K562 (cell line): ENCODE results near the gene DNAJB4. TPM values are rescaled to one million over a fixed set of nuclear protein-coding genes. Genes with fewer than 3 reads are reported as not detected.
A peak's percentile ranks its signal among the peaks of the same experiment; 100 is the strongest.

Source experiments
- ARID2 ChIP-seq: fragments of 450-650 bp; IDR thresholded peaks from 2 replicates; pipeline ENCODE4 v1.6.1; 2017; ENCODE audit warnings: antibody characterized with exemption, mild to moderate bottlenecking
- CBFB ChIP-seq: sonication (generic); formaldehyde crosslinking; IDR thresholded peaks from 2 replicates; pipeline ENCODE4 v1.4.0; 2020; ENCODE audit warnings: mild to moderate bottlenecking, missing genetic modification reagents
- FUS ChIP-seq: fragments of 200-400 bp; formaldehyde crosslinking; optimal IDR thresholded peaks from 2 replicates; pipeline ENCODE3; 2017; ENCODE audit warnings: low read depth, low read length
- HDAC2 ChIP-seq: fragments of 450-650 bp; IDR thresholded peaks from 2 replicates; pipeline ENCODE4 v1.6.1; 2016; ENCODE audit warnings: mild to moderate bottlenecking
- HEY1 ChIP-seq: fragments of 250-450 bp; sonication (Bioruptor Pico); IDR thresholded peaks from 2 replicates; pipeline ENCODE4 v1.5.0; 2020; ENCODE audit warnings: mild to moderate bottlenecking, moderate library complexity, borderline replicate concordance
- MAFG ChIP-seq: fragments of 450-650 bp; conservative IDR thresholded peaks from 2 replicates; pipeline ENCODE4 v1.6.1; 2016; ENCODE audit warnings: missing genetic modification characterization, missing compliant biosample characterization
- NFIX ChIP-seq: fragments of 250-450 bp; sonication (Bioruptor Pico); IDR thresholded peaks from 2 replicates; pipeline ENCODE4 v1.4.0; 2020; ENCODE audit warnings: low read depth, mild to moderate bottlenecking, moderate library complexity
- NRF1 ChIP-seq, 2 experiments: fragments of 450-650 bp; IDR thresholded peaks in 1 of 2; conservative IDR thresholded peaks in 1 of 2; 2 replicates each; pipeline ENCODE4 v1.6.1; 2014; ENCODE audit warnings: mild to moderate bottlenecking in 2 of 2
- RAD21 ChIP-seq, 2 experiments: fragments of 250-450 bp in 1 of 2; fragments of 450-650 bp in 1 of 2; sonication (Bioruptor Pico) in 1 of 2; formaldehyde crosslinking in 1 of 2; IDR thresholded peaks in 1 of 2; conservative IDR thresholded peaks in 1 of 2; 2 replicates each; pipeline versions ENCODE4 v1.4.0 to v1.8.0; 2020 to 2022; ENCODE audit warnings: mild to moderate bottlenecking in 2 of 2, moderate library complexity in 1 of 2
- SPI1 ChIP-seq: IDR thresholded peaks from 2 replicates; pipeline ENCODE4 v1.6.1; 2011; ENCODE audit warnings: low read depth, low read length, control low read depth, borderline replicate concordance
- STAT5A ChIP-seq: IDR thresholded peaks from 2 replicates; pipeline ENCODE4 v1.6.1; 2012; ENCODE audit warnings: low read length, inconsistent platforms, borderline replicate concordance
- THRAP3 ChIP-seq: fragments of 450-650 bp; IDR thresholded peaks from 2 replicates; pipeline ENCODE4 v1.6.1; 2016; ENCODE audit warnings: mild to moderate bottlenecking, inconsistent platforms, borderline replicate concordance
- ZNF445 ChIP-seq: fragments of 250-450 bp; sonication (Bioruptor Pico); IDR thresholded peaks from 2 replicates; pipeline ENCODE4 v1.4.0; 2020; ENCODE audit warnings: low read depth, mild to moderate bottlenecking, moderate library complexity
- ZNF785 ChIP-seq: fragments of 250-450 bp; sonication (Bioruptor Pico); IDR thresholded peaks from 2 replicates; pipeline ENCODE4 v1.4.0; 2020; ENCODE audit warnings: mild to moderate bottlenecking
- ZNF830 ChIP-seq: fragments of 250-450 bp; sonication (Bioruptor Pico); IDR thresholded peaks from 2 replicates; pipeline ENCODE4 v1.5.0; 2021; ENCODE audit warnings: mild to moderate bottlenecking
- polyA plus RNA-seq, 8 experiments: library from polyadenylated mRNA; depleted of rRNA in 4 of 8; stranded (reverse) in 5 of 8; unstranded in 3 of 8; fragments of >200 nt; fragmentation: Nextera tagmentation in 2 of 8; fragmentation: Illumina TruSeq in 1 of 8; extraction: Ambion mirVana in 2 of 8; extraction: Trizol in 1 of 8; gene quantifications; 2 replicates each; pipeline versions ENCODE4 v1.2.1 to v1.2.3, GENCODE V29; 2011 to 2014; ENCODE audit warnings: inconsistent platforms in 1 of 8, missing spikeins in 1 of 8
- total RNA-seq, 7 experiments: library from RNA; depleted of rRNA in 6 of 7; stranded (reverse); fragments of >200 nt in 6 of 7; fragmentation: Illumina TruSeq in 2 of 7; extraction: Trizol in 2 of 7; gene quantifications; 2 replicates each; pipeline versions ENCODE4 v1.2.1 to v1.2.3, GENCODE V29; 2011 to 2021; ENCODE audit warnings: low replicate concordance in 1 of 7
- TF ChIP-seq, protein P1 (sequence below): sonication (generic); formaldehyde crosslinking; IDR thresholded peaks from 2 replicates; pipeline ENCODE4 v1.8.1; 2022; ENCODE audit warnings: missing genetic modification reagents
- TF ChIP-seq, protein P2 (sequence below): fragments of 250-450 bp; sonication (Bioruptor Pico); IDR thresholded peaks from 2 replicates; pipeline ENCODE4 v1.9.0; 2021; ENCODE audit warnings: mild to moderate bottlenecking
- TF ChIP-seq, protein P3 (sequence below), 2 experiments: fragments of 450-650 bp in 1 of 2; sonication (generic) in 1 of 2; formaldehyde crosslinking in 1 of 2; IDR thresholded peaks; 2 replicates each; pipeline versions ENCODE4 v1.7.1 to v1.9.0; 2016 to 2022; ENCODE audit warnings: inconsistent platforms in 1 of 2, mild to moderate bottlenecking in 1 of 2, missing genetic modification reagents in 1 of 2

DNAJB4 gene
- total and polyA plus RNA-seq, 9 of the 15 experiments (the other 6 are each of a cell fraction or from before 2014, with no cell fraction given) = 8.5 to 27.7 (median 19.8) TPM

DNA sequence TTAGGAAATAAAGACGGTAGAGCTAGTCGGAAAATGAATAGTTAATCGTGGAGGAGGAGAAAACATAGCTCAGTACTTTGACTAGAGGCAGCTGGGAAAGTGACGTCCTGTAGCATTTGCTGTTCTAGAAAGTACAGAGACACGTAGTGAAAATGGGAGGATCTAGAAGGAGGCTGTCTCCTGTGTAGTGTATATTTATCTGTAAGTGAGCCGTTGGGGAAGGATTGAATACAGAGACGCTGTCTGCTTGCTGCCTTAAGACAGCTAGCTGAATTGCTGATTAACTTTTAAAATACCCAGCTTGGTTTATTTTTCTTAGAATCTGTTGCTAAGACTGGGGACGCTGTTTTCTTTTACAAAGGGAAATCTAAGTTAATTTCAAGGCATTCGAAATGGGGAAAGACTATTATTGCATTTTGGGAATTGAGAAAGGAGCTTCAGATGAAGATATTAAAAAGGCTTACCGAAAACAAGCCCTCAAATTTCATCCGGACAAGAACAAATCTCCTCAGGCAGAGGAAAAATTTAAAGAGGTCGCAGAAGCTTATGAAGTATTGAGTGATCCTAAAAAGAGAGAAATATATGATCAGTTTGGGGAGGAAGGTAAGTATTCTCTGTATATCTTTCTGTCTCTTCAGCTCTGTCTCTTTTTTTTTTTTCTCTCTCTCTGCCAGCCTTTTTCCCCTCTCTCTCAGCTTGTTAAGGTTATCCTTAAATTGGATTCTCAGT is at the start of gene DNAJB4 (continued):
- TF ChIP-seq, protein P1, sequence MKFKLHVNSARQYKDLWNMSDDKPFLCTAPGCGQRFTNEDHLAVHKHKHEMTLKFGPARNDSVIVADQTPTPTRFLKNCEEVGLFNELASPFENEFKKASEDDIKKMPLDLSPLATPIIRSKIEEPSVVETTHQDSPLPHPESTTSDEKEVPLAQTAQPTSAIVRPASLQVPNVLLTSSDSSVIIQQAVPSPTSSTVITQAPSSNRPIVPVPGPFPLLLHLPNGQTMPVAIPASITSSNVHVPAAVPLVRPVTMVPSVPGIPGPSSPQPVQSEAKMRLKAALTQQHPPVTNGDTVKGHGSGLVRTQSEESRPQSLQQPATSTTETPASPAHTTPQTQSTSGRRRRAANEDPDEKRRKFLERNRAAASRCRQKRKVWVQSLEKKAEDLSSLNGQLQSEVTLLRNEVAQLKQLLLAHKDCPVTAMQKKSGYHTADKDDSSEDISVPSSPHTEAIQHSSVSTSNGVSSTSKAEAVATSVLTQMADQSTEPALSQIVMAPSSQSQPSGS = no peak
- TF ChIP-seq ARID2 = no peak
- TF ChIP-seq SPI1 = no peak
- no peak for TF ChIP-seq STAT5A
- TF ChIP-seq FUS = no peak
- no peak for TF ChIP-seq CBFB (CRISPR knock-in tag)
- TF ChIP-seq ZNF785 (CRISPR knock-in tag) = no peak
- no peak; the same call in 1 of the 2 replicates for TF ChIP-seq MAFG (tag)
- TF ChIP-seq ZNF445 (CRISPR knock-in tag) = no peak
- TF ChIP-seq, protein P2, sequence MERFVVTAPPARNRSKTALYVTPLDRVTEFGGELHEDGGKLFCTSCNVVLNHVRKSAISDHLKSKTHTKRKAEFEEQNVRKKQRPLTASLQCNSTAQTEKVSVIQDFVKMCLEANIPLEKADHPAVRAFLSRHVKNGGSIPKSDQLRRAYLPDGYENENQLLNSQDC (CRISPR knock-in tag) = peak; percentile 15; the same call in 1 of the 2 replicates
- no peak for TF ChIP-seq RAD21 (CRISPR knock-in tag; conservative IDR thresholded peaks at IDR 0.05 in 1 of 2, IDR thresholded peaks at IDR 0.05 in 1 of 2)
- 0 out of 2 replicates have a peak, but pooled peaks have one; percentile 32 for TF ChIP-seq ZNF830
- TF ChIP-seq HDAC2 = no peak
- no peak for TF ChIP-seq THRAP3
- TF ChIP-seq, protein P3, sequence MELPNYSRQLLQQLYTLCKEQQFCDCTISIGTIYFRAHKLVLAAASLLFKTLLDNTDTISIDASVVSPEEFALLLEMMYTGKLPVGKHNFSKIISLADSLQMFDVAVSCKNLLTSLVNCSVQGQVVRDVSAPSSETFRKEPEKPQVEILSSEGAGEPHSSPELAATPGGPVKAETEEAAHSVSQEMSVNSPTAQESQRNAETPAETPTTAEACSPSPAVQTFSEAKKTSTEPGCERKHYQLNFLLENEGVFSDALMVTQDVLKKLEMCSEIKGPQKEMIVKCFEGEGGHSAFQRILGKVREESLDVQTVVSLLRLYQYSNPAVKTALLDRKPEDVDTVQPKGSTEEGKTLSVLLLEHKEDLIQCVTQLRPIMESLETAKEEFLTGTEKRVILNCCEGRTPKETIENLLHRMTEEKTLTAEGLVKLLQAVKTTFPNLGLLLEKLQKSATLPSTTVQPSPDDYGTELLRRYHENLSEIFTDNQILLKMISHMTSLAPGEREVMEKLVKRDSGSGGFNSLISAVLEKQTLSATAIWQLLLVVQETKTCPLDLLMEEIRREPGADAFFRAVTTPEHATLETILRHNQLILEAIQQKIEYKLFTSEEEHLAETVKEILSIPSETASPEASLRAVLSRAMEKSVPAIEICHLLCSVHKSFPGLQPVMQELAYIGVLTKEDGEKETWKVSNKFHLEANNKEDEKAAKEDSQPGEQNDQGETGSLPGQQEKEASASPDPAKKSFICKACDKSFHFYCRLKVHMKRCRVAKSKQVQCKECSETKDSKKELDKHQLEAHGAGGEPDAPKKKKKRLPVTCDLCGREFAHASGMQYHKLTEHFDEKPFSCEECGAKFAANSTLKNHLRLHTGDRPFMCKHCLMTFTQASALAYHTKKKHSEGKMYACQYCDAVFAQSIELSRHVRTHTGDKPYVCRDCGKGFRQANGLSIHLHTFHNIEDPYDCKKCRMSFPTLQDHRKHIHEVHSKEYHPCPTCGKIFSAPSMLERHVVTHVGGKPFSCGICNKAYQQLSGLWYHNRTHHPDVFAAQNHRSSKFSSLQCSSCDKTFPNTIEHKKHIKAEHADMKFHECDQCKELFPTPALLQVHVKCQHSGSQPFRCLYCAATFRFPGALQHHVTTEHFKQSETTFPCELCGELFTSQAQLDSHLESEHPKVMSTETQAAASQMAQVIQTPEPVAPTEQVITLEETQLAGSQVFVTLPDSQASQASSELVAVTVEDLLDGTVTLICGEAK (IDR thresholded peaks at IDR 0.05) = no peak
- TF ChIP-seq, protein P3 (CRISPR knock-in tag; IDR thresholded peaks at IDR 0.05) = no peak
- TF ChIP-seq NRF1 (conservative IDR thresholded peaks at IDR 0.05 in 1 of 2, IDR thresholded peaks at IDR 0.05 in 1 of 2) = no peak; a peak in 1 of 4 replicates
- TF ChIP-seq HEY1 (CRISPR knock-in tag) = no peak
- TF ChIP-seq NFIX (CRISPR knock-in tag) = no peak
